AG04450 (cell line): ENCODE measurements around the gene PBXIP1. TPM values are rescaled to one million over a fixed set of nuclear protein-coding genes. Genes with fewer than 3 reads are reported as not detected.
A peak's percentile ranks its signal among the peaks of the same experiment; 100 is the strongest.

Experiments
- CTCF ChIA-PET: fragments of 300-600, 350-600 bp; formaldehyde crosslinking; extraction: SDS; loops from one replicate; lab custom pipeline; 2022; ENCODE audit warnings: antibody characterized with exemption, inconsistent platforms; lab: Charles Lee
- POLR2A ChIA-PET: fragments of 350-600 bp; formaldehyde crosslinking; extraction: SDS; loops from one replicate; lab custom pipeline; 2021; ENCODE audit warnings: antibody characterized with exemption, inconsistent platforms; lab: Yijun Ruan, JAX
- DNase-seq: peaks from one replicate; pipeline ENCODE4 v3.0.0-alpha.2; 2011; ENCODE audit warnings: low read depth, low spot score
- H3K27ac ChIP-seq: one replicate; pipeline ENCODE4 v1.5.1; 2012; ENCODE audit warnings: low read depth, low read length, control low read depth
- H3K27me3 ChIP-seq: one replicate; pipeline ENCODE4 v1.6.0; 2012; ENCODE audit warnings: low read length; ENCODE audit not compliant: control insufficient read depth, insufficient read depth
- H3K4me3 ChIP-seq: 2 replicates; pipeline ENCODE4 v1.5.1; 2011; ENCODE audit warnings: mild to moderate bottlenecking, low read depth, low read length, control low read depth
- H3K9me3 ChIP-seq: 2 replicates; pipeline ENCODE4 v1.5.1; 2012; ENCODE audit warnings: low read length; ENCODE audit not compliant: control insufficient read depth, insufficient read depth
- CTCF ChIP-seq: IDR thresholded peaks from 2 replicates; pipeline ENCODE4 v1.5.1; 2011; ENCODE audit warnings: low read depth, low read length, control low read depth, inconsistent platforms
- polyA plus RNA-seq: library from polyadenylated mRNA; depleted of rRNA; stranded (reverse); fragments of >200 nt; gene quantifications from 2 replicates; pipeline ENCODE4 v1.2.3, GENCODE V29; 2011

The PBXIP1 gene
- polyA plus RNA-seq, 1 experiment, result 72.2 TPM

GRCh38 chr1:154957091-154957657 lies 1.3 kb upstream of the PBXIP1 start:
- Histone ChIP-seq H3K4me3 (no peak overlapping the region), H3K9me3 (no peaks in the 10 kb centered on the region; the same call in 1 of the 2 replicates), H3K27ac (no peak overlapping the region), H3K27me3 (no peaks in the 10 kb centered on the region)
- ChIA-PET CTCF (interaction anchor here (1.0 to 3.8 kb wide), 2 partner anchors 37 to 398 kb away, joined by 3 to 28 read pairs; partner anchors contain the start of gene LENEP), POLR2A (interaction anchor here (5.5 kb wide), 1 partner anchor 14 kb away, joined by 21 read pairs; the partner anchor contains the start of gene SHC1)
- no peak for DNase-seq
- TF ChIP-seq CTCF, result no peak

GRCh38 chr1:154956544-154956941 lies 644 bp upstream of the PBXIP1 start:
- no peak for TF ChIP-seq CTCF
- no peak for DNase-seq
- CTCF ChIA-PET, result interaction anchor here (1.0 to 3.8 kb wide), 10 partner anchors 11 to 397 kb away, joined by 3 to 28 read pairs (median 5); partner anchors contain the start of genes ADAM15, LENEP and SHC1
- peak overlapping the region; percentile 31 for H3K27ac ChIP-seq
- H3K4me3 ChIP-seq, result peak overlapping the region; percentile 84
- H3K9me3 ChIP-seq, result no peaks in the 10 kb centered on the region; the same call in 1 of the 2 replicates
- no peaks in the 10 kb centered on the region for H3K27me3 ChIP-seq
- POLR2A ChIA-PET, result interaction anchor here (5.5 kb wide), 1 partner anchor 14 kb away, joined by 21 read pairs; the partner anchor contains the start of gene SHC1

- CTCF ChIA-PET, result interaction anchor here (0.7 to 3.8 kb wide), 21 partner anchors 9 to 396 kb away, joined by 3 to 28 read pairs (median 4); partner anchors contain the start of genes ADAM15, LENEP, PMVK and SHC1
- POLR2A ChIA-PET, result interaction anchor here (0.5 to 5.5 kb wide), 9 partner anchors 16 to 1758 kb away, joined by 3 to 21 read pairs (median 5); partner anchors contain the start of genes KRTCAP2, PMVK and SHC1
- TF ChIP-seq CTCF, result no peak
- Histone ChIP-seq H3K9me3 (no peaks in the 10 kb centered on the region), H3K4me3 (peak overlapping the region; percentile 84), H3K27ac (peak overlapping the region; percentile 88), H3K27me3 (no peaks in the 10 kb centered on the region)
- no peak for DNase-seq
Observed at GRCh38 chr1:154955039-154955717, 721 bp downstream of the PBXIP1 start.

- Histone ChIP-seq H3K27ac (no peak overlapping the region), H3K9me3 (no peaks in the 10 kb centered on the region), H3K4me3 (peak overlapping the region; percentile 84), H3K27me3 (no peaks in the 10 kb centered on the region)
- no peak for DNase-seq
- ChIA-PET CTCF (interaction anchor here (0.8 to 3.8 kb wide), 11 partner anchors 9 to 395 kb away, joined by 3 to 28 read pairs (median 6); partner anchors contain the start of genes LENEP, PMVK and SHC1), POLR2A (interaction anchor here (1.6 to 5.5 kb wide), 2 partner anchors 16 to 18 kb away, joined by 8 to 21 read pairs; partner anchors contain the start of genes PMVK and SHC1)
- TF ChIP-seq CTCF, result no peak
Observed at GRCh38 chr1:154954541-154954940, 1.4 kb downstream of the PBXIP1 start.
